Thyroid gland (tissue), 4 donors: ENCODE data around the gene KAZN.

Experiments
- POLR2A ChIP-seq, 2 donors: fragments of 450-650 bp; IDR thresholded peaks; one replicate each; pipeline ENCODE4 v1.6.1; 2017; ENCODE audit warnings: antibody characterized with exemption in 2 of 2, mild to moderate bottlenecking in 2 of 2, moderate library complexity in 1 of 2
- TF ChIP-seq, protein P1 (sequence below), 6 experiments: fragments of 200-600 bp in 3 of 6; fragments of 450-650 bp in 3 of 6; sonication (generic) in 3 of 6; IDR thresholded peaks; one replicate each; pipeline ENCODE4 v1.5.1; 2016 to 2019; ENCODE audit warnings: antibody characterized with exemption in 6 of 6, mild to moderate bottlenecking in 2 of 6, inconsistent platforms in 1 of 6, moderate library complexity in 1 of 6

DNA sequence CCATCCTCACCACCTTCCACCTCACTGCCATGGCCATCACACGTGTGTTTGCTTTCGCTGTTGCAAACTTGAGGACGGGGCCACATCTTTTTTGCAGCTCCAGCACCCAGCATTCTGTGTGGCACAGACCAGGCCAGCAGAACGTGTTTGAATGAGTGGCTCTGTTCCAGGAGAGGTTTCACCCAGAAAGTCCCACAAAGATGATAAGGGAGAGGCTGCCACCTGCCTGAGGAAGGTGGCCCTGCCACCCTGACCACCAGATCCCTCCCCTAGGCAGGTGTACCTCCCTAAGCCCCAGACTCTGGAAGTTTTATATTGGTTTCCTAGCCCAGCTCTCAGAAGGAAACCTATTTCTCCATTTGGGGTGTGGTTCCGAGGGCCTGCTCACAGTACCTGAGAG lies 252.1 kb downstream of the KAZN start:
- TF ChIP-seq, protein P1, sequence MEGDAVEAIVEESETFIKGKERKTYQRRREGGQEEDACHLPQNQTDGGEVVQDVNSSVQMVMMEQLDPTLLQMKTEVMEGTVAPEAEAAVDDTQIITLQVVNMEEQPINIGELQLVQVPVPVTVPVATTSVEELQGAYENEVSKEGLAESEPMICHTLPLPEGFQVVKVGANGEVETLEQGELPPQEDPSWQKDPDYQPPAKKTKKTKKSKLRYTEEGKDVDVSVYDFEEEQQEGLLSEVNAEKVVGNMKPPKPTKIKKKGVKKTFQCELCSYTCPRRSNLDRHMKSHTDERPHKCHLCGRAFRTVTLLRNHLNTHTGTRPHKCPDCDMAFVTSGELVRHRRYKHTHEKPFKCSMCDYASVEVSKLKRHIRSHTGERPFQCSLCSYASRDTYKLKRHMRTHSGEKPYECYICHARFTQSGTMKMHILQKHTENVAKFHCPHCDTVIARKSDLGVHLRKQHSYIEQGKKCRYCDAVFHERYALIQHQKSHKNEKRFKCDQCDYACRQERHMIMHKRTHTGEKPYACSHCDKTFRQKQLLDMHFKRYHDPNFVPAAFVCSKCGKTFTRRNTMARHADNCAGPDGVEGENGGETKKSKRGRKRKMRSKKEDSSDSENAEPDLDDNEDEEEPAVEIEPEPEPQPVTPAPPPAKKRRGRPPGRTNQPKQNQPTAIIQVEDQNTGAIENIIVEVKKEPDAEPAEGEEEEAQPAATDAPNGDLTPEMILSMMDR (IDR thresholded peaks at IDR 0.05) = peak in 3 of 6 experiments; percentile 25 to 35 (median 31)
- TF ChIP-seq POLR2A (IDR thresholded peaks at IDR 0.05) = no peak
